GM18861 (cell line): ENCODE measurements around the gene TPRN.

Experiments used
- ATAC-seq: cut with Tn5 transposase; IDR thresholded peaks from one replicate; pipeline ENCODE4 v1.9.1; 2021; ENCODE audit not compliant: unreplicated experiment

Gene TPRN

GRCh38 chr9:137236936-137237421 is 36.4 kb upstream of the TPRN start:
- no peak for ATAC-seq

- no peak for ATAC-seq
Measured at GRCh38 chr9:137236238-137236935, 35.8 kb upstream of the TPRN start.

DNA sequence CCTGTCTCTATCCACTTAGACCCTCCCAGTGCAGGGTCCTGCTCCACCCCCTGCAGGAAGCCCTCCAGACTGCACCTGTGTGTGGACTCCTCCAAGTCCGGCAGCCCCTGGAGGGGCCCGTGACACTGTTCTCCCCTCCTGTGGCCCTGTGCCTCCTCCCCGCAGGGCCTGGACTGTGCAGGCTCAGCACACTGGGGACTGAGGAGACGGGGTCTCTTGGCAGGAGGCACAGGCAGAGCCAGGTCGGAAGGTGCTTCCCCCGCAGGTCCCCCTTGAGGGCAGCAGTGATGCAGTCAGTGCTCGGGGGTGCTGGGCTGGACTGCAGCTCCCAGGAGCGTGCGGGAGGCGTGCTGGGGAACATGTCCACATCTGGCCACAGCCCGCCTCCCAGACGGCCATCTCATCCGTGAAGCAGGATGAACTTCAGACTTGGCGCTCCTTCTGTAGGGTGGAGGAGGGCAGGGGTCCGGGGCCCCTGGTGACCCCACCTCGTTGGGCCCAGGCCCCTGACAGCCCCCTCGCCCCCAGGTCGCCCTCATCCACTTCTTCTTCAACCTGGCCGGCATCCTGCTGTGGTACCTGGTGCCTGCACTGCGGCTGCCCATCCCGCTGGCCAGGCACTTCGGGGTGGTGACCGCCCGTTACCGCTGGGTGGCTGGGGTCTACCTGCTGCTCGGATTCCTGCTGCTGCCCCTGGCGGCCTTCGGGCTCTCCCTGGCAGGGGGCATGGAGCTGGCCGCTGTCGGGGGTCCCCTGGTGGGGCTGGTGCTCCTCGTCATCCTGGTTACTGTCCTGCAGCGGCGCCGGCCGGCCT is 35.1 kb upstream of the TPRN start:
- ATAC-seq = no peak

GRCh38 chr9:137234758-137235423 is 34.4 kb upstream of the TPRN start:
- ATAC-seq = no peak

- ATAC-seq = no peak
Measured at GRCh38 chr9:137234055-137234697, 33.6 kb upstream of the TPRN start.

GRCh38 chr9:137233143-137233980 is 32.8 kb upstream of the TPRN start:
- ATAC-seq = no peak

- ATAC-seq = no peak
Measured at GRCh38 chr9:137232510-137232909, 32.0 kb upstream of the TPRN start.

DNA sequence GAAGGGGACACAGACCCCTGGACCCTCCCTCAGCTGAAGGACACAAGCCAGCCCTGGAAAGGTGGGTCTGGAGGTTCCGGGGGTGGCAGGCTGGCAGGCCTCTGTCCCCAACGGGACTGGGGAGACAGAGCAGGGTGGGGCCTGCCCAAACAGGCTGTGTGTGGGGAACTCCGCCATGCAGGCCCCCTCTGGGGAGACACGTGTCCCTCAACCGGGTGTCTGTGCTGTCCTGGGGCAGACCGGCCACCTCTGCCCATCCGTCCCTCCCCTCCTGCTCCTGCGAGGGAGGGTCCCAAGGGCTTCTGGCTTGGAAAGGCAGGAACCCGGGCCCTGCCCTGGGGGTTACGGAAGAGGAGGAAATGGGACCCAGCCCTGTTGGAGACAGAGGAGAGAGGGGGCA is 31.6 kb upstream of the TPRN start:
- no peak for ATAC-seq

GRCh38 chr9:137231372-137232039 is 31.0 kb upstream of the TPRN start:
- no peak for ATAC-seq

DNA sequence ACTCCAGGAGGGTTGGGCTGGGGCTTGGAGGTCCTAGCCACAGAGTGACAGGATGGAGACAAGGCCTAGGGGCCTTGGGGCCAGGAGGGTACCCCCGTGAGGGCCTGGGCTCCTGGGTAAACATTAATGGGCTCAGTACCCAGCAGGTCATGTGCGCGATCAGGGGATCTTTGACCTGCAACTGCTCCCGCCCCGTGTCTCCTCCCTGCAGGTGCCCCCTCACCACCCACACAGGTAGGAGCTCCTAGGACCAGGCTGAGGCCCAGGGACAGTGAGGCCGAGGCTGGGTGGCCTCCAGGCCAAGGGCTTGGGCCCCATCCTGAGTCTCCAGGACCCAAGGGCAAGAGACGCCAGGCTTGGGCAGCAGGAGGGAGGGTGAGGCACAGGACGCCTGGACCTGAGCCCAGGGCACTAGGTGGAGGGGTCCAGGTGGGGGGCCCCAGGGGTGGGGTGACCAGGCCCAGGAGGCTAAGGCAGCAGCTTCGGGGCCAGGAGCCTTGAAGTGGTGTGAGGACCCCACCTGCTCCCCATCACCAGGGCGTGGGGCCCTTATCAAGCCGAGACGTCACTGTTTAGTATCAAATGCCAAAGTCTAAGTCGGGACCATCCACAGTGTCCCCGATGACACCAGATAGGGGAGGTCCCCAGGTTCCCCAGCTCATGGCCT is 30.3 kb upstream of the TPRN start, which contains the start of gene SLC34A3:
SLC34A3 (plus strand) TSS at position 197 of the 667 bp plus-strand sequence. CDS start 802 bp downstream, outside the sequence.
- no peak for ATAC-seq

- no peak for ATAC-seq
Measured at GRCh38 chr9:137229903-137230704, 29.6 kb upstream of the TPRN start.

- ATAC-seq = no peak
Measured at GRCh38 chr9:137228968-137229896, 28.7 kb upstream of the TPRN start.

- ATAC-seq = no peak
Measured at GRCh38 chr9:137228506-137228967, 28.0 kb upstream of the TPRN start.

DNA sequence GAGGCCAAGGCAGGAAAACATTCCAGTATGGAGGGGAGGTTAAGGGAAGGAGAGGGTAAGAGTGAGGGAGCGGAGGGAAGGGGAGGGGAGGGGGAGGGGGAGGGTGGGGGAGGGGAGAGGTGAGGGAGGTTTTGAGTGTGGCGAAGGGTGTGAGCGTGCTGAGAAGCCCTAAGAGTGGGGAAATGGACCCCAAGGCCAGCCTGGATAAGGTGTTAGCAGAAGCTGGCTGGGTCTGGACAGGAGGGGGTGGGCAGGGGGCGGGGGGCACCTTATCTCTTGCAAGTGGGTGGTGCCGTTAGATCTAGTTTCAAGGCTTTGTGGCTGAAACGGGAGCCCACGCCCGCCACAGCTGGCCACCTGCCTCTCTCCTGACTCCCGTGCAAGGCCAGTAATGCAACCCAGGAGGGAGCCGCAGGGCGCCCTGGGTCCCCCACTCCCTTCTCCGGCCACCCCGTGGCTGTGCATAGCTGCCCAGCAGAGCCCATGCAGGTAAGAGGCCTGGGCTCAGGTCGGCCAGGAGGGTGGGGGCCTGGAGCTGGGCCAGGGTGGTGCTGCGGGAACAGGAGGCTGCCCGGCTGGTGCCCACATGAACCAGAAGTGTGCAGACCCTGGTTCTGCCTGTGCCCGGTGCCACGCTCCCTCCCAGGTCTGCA is 27.4 kb upstream of the TPRN start:
- ATAC-seq = no peak

DNA sequence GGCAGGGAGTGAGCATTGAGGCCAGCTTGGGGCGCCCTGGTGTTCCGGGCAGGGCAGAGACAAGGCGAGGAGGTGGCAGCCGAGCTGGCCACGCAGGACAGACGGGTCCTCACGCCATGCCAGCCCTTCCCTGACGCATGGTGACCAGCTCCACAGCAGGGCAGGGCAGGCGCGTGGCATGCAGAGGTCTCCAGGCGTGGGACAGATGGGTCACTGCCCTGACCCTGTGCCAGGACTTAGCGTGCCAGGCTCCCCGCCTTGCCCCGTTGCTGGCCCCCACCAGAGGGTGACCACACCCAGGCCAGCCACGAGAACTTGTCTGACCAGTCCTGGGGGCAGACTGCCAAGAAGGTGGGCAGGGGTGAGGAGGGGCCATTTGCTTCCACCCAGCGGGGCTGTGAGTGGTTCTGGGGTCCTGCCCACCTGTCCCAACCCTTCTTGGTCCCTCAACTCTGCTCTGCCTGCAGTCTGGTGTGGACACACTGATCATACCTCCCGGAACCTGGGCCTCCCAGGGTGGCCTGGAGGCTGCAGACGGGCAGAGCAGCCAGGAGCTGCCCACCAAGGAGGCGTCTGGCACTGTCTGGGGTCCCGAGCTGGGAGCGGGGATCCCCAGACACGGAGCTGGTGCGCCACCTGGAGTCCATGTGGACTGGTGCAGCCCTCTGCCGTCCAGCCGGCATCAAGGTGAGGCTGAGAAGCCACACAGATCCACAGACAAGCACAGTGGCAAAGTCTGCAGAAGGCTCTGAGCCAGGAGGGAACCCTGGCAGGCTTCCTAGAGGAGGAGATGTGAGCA is 26.7 kb upstream of the TPRN start, which contains the start of gene RNF224:
RNF224 (plus strand) TSS at position 449 of the 799 bp plus-strand sequence. CDS start 834 bp downstream, outside the sequence.
- no peak for ATAC-seq
